Neural crest cell (in vitro differentiated cells): ENCODE data around the gene CD14. TPM values are rescaled to one million over a fixed set of nuclear protein-coding genes. Genes with fewer than 3 reads are reported as not detected.

ENCODE experiments used
- DNase-seq: peaks from one replicate; pipeline ENCODE4 v3.0.0; 2021; ENCODE audit warnings: low read depth, mixed read lengths, low spot score
- H3K27ac Mint-ChIP-seq: one replicate; pipeline ENCODE4 v1.8.0; 2021; ENCODE audit warnings: mild to moderate bottlenecking, mixed read lengths; ENCODE audit not compliant: unreplicated experiment
- H3K27me3 Mint-ChIP-seq: 2 replicates; pipeline ENCODE4 v1.8.0; 2021; ENCODE audit warnings: low read depth, mild to moderate bottlenecking, mixed read lengths
- H3K36me3 Mint-ChIP-seq: 2 replicates; pipeline ENCODE4 v1.8.0; 2021; ENCODE audit warnings: low read depth, mild to moderate bottlenecking, mixed read lengths
- H3K4me1 Mint-ChIP-seq: 2 replicates; pipeline ENCODE4 v1.8.0; 2021; ENCODE audit warnings: mixed read lengths
- H3K4me3 Mint-ChIP-seq: one replicate; pipeline ENCODE4 v1.8.0; 2021; ENCODE audit warnings: mild to moderate bottlenecking, mixed read lengths
- H3K9me3 Mint-ChIP-seq: 2 replicates; pipeline ENCODE4 v1.8.0; 2021; ENCODE audit warnings: mixed read lengths
- total RNA-seq: library from RNA; stranded (reverse); gene quantifications from 2 replicates; pipeline ENCODE4 v1.2.1, GENCODE V29; 2021
- TF ChIP-seq, protein P1 (sequence below): fragments of 200-600 bp; sonication (generic); conservative IDR thresholded peaks from 2 replicates; pipeline ENCODE4 v1.5.0; 2021; ENCODE audit warnings: antibody characterized with exemption, mild to moderate bottlenecking

Gene CD14
- total RNA-seq, 1 donor from 2014 or later = 0.28 TPM

DNA sequence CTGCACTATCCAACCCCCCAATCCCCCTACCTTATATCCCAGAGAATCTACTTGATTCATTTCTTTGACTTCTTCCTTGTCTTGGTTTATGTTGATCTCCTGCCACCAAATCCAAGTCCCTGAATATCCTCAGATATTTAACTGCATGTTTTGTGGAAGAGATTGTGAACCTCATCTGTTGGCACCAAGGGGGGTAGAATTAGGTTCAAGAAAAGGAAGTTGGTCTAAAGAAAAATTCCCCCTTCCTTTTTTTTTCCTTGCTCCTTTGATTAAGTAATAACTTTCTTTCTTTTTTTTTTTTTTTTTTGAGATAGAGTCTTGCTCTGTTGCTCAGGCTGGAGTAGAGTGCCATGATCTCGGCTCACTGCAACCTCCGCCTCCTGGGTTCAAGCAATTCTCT lies 526 bp upstream of the CD14 start:
- H3K4me3 Mint-ChIP-seq = no peak overlapping the region
- peaks cover 4% of the 10 kb centered on the region for H3K4me1 Mint-ChIP-seq
- no peak for DNase-seq
- no peak overlapping the region for H3K27ac Mint-ChIP-seq
- H3K9me3 Mint-ChIP-seq = no peaks in the 10 kb centered on the region
- peaks cover 11% of the 10 kb centered on the region for H3K36me3 Mint-ChIP-seq
- H3K27me3 Mint-ChIP-seq = no peaks in the 10 kb centered on the region
- TF ChIP-seq, protein P1, sequence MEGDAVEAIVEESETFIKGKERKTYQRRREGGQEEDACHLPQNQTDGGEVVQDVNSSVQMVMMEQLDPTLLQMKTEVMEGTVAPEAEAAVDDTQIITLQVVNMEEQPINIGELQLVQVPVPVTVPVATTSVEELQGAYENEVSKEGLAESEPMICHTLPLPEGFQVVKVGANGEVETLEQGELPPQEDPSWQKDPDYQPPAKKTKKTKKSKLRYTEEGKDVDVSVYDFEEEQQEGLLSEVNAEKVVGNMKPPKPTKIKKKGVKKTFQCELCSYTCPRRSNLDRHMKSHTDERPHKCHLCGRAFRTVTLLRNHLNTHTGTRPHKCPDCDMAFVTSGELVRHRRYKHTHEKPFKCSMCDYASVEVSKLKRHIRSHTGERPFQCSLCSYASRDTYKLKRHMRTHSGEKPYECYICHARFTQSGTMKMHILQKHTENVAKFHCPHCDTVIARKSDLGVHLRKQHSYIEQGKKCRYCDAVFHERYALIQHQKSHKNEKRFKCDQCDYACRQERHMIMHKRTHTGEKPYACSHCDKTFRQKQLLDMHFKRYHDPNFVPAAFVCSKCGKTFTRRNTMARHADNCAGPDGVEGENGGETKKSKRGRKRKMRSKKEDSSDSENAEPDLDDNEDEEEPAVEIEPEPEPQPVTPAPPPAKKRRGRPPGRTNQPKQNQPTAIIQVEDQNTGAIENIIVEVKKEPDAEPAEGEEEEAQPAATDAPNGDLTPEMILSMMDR = no peak

DNA sequence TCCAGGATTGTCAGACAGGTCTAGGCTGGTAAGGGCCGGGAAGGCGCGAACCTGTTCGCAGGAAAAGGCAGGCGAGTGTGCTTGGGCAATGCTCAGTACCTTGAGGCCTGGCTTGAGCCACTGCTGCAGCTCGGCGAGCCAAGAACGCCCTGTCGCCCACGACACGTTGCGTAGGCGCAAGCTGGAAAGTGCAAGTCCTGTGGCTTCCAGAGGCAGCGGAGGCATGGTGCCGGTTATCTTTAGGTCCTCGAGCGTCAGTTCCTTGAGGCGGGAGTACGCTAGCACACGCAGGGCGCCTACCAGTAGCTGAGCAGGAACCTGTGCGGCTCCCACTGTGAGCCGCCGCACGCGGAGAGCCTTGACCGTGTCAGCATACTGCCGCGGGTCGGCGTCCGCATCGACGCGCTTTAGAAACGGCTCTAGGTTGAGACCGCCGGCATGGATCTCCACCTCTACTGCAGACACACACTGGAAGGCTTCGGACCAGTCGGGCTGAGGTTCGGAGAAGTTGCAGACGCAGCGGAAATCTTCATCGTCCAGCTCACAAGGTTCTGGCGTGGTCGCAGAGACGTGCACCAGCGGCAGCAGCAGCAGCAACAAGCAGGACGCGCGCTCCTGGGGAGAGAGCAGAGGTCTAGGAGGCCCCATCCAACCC lies 482 bp downstream of the CD14 start:
- Mint-ChIP-seq H3K4me3 (no peak overlapping the region), H3K27ac (no peak overlapping the region)
- no peak for DNase-seq

DNA sequence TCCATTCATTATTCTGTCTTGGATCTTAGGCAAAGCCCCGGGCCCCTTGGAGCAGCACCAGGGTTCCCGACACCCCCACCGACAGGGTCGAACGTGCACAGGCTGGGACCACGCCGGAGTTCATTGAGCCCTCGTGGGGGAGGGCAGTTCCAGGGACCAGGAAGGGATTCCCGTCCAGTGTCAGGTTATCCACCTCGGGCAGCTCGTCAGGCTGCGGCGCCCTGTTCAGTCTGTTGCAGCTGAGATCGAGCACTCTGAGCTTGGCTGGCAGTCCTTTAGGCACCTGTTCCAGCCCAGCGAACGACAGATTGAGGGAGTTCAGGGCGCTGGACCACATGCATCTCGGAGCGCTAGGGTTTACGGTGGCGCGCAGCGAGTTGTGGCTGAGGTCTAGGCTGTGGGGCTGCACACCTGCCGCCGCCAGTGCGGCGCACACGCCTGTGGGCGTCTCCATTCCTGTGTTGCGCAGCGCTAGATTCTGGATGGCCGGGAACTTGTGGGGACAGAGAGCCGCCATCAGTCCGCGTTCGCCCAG lies 1.1 kb downstream of the CD14 start:
- Mint-ChIP-seq H3K4me3 (no peak overlapping the region), H3K27ac (no peak overlapping the region), H3K9me3 (peaks cover 5% of the 10 kb centered on the region), H3K27me3 (no peaks in the 10 kb centered on the region), H3K36me3 (peaks cover 17% of the 10 kb centered on the region), H3K4me1 (no peaks in the 10 kb centered on the region)
- no peak for DNase-seq
- TF ChIP-seq, protein P1 = no peak

More for the DNA sequence above, 482 bp downstream of the CD14 start:
- no peaks in the 10 kb centered on the region for H3K4me1 Mint-ChIP-seq
- TF ChIP-seq, protein P1 = no peak
- H3K27me3 Mint-ChIP-seq = no peaks in the 10 kb centered on the region
- peaks cover 3% of the 10 kb centered on the region for H3K9me3 Mint-ChIP-seq
- peaks cover 14% of the 10 kb centered on the region for H3K36me3 Mint-ChIP-seq

DNA sequence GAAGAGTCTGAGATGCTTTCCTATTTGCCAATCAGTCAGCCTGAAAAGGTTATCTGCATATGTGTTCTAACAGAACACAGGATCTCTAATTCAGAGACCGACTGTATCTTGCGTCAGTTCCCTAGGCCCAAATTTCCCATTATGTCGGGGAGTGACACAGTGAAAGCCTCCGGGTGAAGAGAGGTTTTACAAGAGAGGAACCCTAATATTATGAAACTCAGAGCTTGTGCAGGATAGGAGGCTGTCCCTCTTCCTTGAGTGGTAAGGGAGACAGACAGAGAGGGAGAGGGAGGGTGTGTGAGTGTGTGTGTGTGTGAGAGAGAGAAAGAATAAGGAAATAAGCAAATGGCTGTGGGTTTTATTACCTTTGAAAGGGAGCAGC lies 1.9 kb downstream of the CD14 start:
- H3K36me3 Mint-ChIP-seq = peaks cover 16% of the 10 kb centered on the region
- peak overlapping the region; percentile 75 for H3K27ac Mint-ChIP-seq
- H3K27me3 Mint-ChIP-seq = no peaks in the 10 kb centered on the region
- H3K4me3 Mint-ChIP-seq = no peak overlapping the region
- H3K4me1 Mint-ChIP-seq = no peaks in the 10 kb centered on the region
- DNase-seq = no peak
- TF ChIP-seq, protein P1 = no peak
- peaks cover 7% of the 10 kb centered on the region for H3K9me3 Mint-ChIP-seq

DNA sequence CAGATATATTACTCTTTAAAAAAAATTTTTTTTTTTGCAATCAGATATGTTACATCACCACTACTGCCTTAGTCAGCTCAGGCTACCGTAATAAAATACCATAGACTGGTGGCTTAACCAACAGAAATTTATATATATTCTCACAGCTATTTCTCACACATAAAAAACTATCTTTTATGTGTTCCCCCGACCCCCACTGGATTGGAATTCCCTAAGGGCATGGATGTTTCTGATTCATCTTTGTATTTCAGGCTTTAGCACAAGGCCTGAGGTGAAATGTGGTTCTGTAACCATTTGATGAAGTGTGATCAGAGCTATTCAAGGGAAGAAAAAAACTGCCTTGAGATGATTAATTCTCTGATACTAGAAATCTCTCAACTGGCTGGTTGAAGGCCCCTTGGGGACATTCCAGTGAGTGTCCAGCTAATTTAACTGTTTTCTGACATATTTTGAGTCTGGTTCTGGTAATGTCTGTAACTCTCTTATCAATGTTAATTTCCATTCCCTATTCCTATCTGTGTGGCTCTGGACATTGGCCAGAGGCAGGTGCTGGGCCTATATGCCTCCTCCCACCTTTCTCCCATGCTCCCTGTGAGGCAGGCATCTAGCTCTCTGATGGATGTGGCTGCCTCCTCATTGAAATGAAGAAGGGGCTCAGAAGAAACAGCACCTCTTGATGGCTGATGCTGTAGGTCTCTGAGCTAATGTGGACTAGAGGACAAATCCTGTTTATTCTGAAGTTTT lies 2.5 kb downstream of the CD14 start:
- peaks cover 16% of the 10 kb centered on the region for H3K36me3 Mint-ChIP-seq
- H3K4me3 Mint-ChIP-seq = no peak overlapping the region
- peaks cover 10% of the 10 kb centered on the region for H3K9me3 Mint-ChIP-seq
- TF ChIP-seq, protein P1 = no peak
- peak overlapping the region; percentile 75 for H3K27ac Mint-ChIP-seq
- H3K4me1 Mint-ChIP-seq = no peaks in the 10 kb centered on the region
- DNase-seq = no peak
- peaks cover under 1% of the 10 kb centered on the region for H3K27me3 Mint-ChIP-seq
